Peyer's patch (tissue), 4 donors: ENCODE data around the gene RAB40C.

ENCODE experiments used
- CTCF ChIP-seq, 6 experiments: fragments of 450-650 bp in 4 of 6; fragments of 200-600 bp in 2 of 6; sonication (generic) in 1 of 6; IDR thresholded peaks; one replicate each; pipeline ENCODE4 v1.5.1; 2017 to 2019; ENCODE audit warnings: antibody characterized with exemption in 6 of 6, mild to moderate bottlenecking in 3 of 6, moderate library complexity in 1 of 6
- POLR2A ChIP-seq, 2 donors: fragments of 450-650 bp; IDR thresholded peaks; one replicate each; pipeline ENCODE4 v1.5.1; 2017; ENCODE audit warnings: antibody characterized with exemption in 2 of 2, mild to moderate bottlenecking in 2 of 2, moderate library complexity in 2 of 2

GRCh38 chr16:646679-647172 is 56.9 kb downstream of the RAB40C start:
- TF ChIP-seq CTCF (IDR thresholded peaks at IDR 0.05) = no peak
- TF ChIP-seq POLR2A (IDR thresholded peaks at IDR 0.05) = no peak
